HG03103 (cell line): ENCODE data around the gene WNT5A.

ENCODE experiments used
- ATAC-seq: cut with Tn5 transposase; IDR thresholded peaks from one replicate; pipeline ENCODE4 v1.9.1; 2021; ENCODE audit warnings: low read depth; ENCODE audit not compliant: unreplicated experiment

WNT5A gene

DNA sequence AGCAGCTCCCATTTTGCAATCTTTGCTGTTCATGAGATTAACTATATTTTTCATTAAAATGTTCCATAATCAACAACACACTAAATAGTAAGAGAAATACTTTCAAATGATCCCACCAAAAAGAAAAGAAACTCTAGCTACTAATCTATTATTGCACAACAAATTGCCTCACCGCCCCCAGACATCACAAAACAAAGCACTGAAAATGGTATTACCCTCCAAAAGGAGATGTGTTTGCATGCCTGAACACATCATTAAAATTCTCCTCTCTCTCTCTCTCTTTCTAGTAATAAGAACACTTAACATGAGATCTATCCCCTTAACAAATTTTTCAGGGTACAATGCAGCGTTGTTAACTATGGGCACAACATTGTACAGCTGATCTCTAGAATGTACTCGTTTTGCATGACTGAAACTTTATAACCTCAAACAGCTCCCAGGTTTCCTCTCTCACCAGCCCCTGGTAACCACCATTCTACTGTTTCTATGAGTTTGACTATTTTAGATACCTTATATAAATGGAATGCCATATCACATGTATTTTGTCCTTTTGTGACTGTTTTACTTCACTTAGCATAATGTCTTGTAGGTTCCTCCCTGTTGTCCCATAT, 33.1 kb downstream of the WNT5A start:
- ATAC-seq, result no peak

DNA sequence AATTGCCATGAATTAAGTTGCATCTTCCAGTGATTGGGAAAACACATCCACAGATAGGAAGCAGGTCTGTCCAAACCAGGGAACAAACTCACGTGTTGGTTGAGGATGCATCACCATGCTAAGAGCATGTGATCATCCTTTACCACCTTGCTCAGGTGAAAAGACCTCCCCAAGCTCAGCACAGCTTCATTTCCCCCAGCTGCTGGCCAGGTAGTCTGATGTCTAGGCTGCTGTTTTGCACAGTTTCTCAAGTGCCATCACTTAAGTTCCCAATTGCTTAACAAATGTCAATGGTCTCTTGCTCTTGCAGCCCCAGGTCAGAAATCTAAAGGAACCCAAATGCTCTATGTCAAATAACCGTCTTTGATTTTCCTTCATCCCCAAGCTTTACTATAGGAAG, 34.2 kb downstream of the WNT5A start:
- no peak for ATAC-seq

DNA sequence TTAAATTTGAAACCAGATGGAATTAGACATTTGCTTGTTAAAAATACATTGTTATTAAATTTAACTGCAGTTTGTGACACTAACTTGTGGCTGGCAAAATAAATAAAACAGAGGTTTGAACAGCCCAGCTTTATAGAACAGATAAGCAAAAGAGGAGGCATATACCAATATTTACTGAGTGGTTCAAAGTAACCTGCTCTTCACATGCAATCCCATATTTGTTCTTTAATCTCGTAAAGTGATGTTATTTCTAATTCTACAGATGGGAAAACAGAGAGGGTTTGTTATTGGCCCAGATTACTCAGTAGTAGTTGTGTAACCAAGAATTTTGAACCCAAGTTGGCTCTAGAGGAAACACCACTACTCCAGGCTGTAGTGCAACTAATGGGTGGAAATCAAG, 37.6 kb downstream of the WNT5A start:
- no peak for ATAC-seq

DNA sequence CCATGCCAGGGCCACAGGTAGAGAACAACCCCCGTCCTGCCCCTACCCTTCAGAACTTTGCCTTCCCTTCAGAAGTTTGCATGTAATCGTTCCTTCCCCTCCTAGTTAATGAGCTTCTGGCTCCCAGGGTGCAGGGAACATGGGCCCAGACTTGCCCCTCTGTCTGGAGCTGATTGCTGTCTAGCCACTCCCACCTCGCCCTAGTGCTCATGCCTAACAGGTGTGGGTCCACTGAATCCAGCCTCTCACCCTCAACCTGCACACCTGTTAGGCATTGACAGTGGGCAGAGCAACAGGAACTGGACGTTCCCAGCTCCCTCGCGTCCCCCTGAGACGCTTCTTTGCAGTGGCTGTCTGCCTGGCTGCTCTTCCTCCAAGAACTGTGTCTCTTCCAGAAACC, 40.3 kb downstream of the WNT5A start:
- ATAC-seq, result no peak

DNA sequence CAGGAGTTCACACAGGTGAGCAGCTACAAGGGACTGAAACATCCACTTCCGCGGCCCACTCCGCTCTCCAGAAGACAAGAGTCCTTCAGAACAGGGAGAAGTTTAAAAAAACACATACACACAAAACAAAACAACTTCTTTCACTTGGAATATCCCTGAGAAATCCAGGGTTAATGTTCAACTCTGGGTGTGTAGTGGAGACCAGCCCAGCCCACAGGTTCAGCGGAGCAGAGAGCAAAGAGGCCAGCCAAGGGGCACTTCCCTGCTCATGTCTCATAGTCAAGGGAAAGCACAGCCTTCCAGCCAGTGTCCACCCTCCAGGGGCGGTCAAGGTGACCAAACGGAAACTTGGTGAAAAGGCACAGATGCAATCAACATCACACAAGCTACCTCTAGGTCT, 41.6 kb downstream of the WNT5A start:
- no peak for ATAC-seq

DNA sequence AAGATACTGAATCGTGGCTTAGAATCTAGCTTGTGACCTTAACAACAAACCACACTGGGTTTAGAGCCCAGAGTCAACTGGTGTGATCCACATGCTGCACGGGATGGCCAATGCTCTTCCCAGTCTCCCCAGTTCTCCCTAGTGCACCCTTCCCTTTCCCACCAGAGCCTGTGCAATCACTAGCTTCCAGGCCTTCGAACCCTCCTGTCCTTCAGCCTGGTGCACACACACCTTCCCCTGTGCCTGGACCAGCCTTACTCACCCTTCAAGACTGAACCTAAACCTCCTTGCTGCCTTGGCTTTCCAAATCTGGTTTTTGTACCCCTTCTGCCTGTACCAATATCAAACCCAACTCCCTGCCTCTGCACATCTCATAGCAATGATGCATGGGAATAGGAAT, 43.8 kb downstream of the WNT5A start:
- no peak for ATAC-seq

DNA sequence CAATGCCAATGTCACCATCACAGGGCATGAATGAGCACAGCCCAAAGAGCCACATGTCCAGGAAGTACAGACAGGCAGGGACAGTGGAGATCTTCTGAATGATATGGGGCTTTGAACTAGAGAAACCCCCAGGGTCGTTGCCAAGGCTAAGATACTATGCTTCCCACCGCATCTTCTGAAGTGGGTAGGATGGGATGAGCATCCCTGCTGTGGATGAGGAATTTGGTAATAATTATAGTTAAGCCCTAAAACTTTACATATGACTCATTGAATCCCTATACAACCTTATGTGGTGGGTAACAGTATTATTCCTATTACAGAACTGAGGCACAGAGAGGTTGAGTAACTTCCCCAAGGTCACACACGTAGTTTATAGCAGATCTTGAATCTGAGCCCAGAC, 44.2 kb downstream of the WNT5A start:
- no peak for ATAC-seq

DNA sequence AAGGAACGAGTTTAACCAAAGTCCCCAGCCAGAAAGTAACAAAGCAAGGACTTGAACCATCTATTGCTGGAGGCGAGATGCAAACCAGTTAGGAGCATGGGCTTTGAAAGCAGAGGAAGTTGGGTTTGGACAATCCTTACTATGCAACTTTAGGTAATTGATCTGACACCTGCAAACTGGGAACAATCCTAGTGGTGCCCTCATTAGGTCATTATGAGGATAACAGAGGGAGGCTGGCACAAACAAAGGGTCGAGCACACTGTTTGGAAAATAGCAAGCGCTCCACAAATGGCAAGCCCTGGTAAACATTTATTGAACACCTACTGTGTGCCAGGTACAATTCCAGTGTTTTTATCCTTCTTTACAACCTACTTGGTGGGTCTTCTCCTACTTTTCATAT, 45.6 kb downstream of the WNT5A start:
- ATAC-seq, result no peak

DNA sequence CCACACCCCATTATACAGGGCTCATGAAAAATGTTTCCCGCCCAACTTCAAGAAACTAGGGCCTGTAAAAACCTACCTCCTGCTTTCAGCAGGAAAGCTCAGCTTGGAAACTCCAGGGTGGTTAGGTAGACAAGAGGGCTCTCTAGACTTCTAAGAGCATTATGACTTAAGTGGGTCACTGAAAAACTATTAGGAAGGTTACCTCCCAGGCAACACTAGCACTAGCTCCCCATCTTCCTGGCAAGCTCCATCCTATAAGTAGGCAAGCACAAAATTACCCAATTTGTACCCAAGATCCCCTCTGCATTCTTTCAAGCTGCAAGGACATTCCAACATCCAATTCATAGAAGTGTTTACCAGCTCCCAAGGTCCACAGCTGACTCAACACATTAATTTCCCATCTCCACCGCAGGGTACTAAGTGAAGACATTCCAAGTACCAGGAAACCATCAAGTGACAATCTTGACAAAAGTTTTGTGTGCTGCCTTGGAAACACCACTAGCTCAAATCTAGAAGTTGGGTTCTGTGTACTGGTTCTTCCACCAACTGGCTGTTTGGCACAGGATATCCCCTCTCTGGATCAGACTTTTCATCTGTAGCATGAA, 46.9 kb downstream of the WNT5A start:
- no peak for ATAC-seq

DNA sequence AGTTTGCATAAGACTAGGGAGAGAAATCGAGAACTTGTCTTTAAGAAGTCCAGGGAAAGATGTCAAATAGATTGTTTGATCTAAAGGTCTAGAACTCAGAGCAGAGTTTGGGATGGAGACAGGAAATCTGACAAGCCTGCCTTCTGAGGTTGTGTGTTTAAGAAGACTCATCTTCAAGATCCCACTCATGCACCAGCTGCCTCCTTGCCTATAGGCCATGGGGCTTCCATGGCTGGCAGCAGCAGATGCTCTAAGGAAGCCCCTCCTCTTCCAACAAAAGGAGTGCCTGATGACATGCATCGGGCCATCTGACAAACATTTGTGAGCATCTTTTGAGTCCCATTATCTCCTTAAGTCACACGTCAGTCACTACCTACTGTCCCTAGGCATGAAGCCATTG, 47.4 kb downstream of the WNT5A start:
- no peak for ATAC-seq

DNA sequence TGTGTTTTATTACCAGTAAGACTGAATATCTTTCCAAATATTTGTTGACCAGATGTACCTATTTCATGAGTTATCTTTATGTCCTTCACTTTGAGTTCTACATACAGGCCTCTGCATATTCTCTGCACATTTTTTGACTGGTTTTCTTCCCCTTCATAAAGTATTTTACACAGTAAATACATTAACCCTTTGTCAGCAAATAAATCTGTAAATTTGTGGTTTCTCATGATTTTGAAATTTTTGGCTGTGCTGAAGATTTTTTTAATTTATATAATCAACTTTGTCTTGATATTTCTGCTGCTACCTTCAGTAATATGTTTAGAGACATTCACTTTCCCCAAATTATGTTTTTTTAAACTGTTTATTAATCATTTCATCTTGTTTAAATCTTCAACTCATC, 50.5 kb downstream of the WNT5A start:
- no peak for ATAC-seq

DNA sequence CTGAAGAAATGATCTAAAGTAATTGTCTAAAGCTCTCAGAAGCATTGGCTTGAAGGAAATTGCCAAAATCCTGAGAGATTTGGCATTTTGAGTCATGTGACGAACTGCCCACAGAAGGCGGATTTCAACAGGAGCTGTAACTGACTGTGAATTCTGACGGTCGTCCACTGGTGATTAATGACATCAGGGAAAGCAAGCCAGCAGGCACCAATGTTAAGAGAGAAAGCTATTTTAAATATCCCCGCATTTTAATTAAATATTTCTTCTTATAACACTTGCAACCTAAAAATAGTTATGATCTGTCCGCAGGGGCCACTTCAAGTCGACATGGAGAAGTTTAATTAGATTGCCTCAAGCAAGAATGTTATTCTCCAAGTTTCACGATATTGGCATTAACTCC, 51.6 kb downstream of the WNT5A start:
- ATAC-seq, result no peak

DNA sequence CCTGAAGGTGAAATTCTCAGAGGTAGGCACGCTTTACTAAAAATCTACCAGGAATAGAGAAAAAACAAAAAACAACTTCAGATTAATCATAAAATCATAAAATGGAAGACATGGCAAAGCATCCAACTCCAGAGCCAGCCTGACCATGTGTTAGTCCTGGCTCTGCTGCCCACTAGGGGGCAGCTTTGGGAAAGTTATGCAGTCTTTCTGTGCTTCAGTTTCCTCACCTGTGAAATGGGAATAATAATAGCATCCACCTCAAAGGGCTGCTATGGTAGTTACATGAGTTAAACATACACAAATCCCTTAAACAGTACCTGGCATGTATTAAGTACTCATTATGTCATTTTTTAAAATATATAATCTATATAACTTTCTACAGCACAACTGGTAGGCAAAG, 52.3 kb downstream of the WNT5A start:
- no peak for ATAC-seq

DNA sequence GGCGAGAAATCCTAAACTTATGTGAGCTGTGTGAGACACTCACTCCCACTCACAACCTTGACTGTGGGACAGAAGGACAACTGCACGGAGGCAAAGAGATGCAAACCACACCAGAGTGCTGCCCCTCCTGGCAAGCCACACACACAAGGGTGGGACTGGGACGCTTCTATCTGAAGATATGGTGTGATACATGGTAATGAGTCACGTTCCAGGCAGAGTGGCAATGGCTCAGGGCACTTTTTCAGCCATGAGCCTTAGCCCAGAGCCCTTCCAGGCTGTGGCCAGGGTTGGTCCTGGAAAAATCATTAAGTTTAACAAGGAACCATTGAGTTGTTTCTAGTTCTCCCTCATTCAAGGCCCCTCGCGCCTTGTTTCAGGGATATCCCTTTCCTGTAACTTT, 56.1 kb downstream of the WNT5A start:
- ATAC-seq, result no peak

DNA sequence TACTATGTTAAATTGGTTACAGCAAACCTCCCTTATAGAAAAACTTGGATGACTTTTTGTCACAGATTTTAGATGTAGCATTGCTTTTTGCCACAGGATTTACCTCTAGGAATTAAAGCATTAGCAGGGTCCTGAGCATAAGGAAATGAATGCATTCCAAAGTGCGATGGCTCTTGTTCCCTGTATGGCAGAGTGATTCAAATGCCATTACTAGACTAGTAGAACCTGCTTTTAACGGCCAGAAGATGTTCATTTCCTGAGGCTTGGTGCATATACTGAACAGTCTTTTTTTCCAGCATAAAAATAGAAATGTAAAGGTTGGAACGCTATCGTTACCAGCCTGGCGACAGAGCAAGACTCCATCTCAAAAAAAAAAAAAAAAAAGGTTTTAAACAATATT, 59.4 kb downstream of the WNT5A start:
- no peak for ATAC-seq

DNA sequence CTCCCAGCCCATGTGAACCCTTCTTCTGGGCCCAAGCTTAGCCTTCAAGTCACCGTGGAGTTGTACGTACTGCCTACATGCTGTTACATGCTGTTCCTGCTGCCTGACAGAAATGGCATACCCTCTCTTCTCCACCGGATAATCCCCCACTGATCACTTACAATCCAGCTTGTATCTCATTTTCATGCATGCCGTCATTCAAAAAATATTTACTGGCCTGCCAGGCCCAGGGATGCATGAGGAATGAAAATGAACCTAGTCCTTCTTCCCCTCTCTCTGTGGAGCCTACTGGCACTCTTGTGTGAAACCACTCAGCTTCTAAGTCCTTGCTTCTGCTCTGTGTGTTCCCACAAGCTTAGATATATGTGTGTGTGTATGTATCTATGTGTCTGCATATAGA, 60.6 kb downstream of the WNT5A start:
- ATAC-seq, result no peak

DNA sequence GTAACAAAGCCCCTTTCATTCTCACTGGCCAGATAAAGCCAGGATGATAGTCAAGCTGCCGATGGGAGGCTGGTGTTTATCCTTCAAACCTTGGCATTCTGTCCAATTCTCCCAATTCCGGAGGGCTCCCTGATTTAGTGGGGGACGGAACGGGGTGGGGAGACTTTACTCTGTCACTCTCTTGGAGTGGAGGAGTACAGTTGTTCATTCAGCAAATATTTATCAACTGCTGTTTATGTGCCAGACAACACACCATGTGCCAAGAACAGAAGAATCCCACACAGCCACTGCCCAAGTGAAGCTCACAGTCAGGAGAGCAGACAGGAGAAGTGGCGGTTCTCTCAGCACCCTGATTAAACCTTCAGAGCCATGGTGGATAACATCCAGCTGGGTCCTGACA, 63.3 kb downstream of the WNT5A start:
- no peak for ATAC-seq

DNA sequence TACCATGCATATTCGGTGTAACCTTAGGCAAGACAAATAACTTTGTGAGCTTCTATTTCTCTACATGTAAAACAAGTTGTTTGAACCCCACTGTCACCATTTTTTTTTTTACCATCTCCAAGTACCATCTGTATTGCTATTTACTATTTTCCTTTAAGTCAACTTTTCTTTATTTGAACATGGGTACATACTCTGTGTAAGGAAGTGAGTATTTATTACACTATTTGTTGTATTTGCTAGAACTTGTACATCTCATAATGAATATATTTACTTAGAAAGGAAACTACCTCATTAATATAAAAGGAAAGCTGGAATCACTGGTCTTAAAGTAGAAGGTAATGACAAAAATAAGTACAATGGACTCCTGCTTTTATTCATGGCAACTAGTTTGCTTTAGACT, 69.9 kb downstream of the WNT5A start:
- no peak for ATAC-seq

DNA sequence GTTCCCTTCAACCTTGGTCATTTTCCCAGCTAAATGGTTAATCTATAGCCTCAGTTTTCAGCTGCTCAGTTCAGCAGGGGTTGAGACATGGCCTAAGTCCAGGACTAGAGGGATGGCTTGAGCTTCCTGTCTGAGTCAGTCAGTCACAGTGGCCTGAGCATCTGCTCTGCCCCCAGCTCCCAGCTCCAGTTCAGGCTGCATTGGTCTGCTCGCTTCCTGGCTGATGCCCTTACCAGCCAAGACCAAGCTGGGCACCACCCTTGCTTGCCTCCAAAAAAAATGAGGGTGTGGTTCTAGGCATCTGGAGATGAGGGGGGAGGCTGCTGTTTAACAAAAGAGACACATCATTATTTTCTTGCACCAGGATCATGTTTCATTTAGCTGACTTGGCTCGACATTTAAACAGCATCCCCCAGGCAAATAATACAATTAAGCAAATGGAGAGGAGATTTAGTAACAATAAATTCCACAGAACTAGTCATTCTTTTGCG, 70.7 kb downstream of the WNT5A start:
- ATAC-seq, result no peak
